NCI-H146 (cell line): ENCODE measurements around the gene CNOT10.
"Not testable (repeated sequence)": the region's sequence is repeated elsewhere in the genome, so short reads cannot be mapped to it uniquely, and the experiment has no call there.

Source experiments
- DNase-seq: peaks from one replicate; lab custom pipeline; 2025; lab: John Stamatoyannopoulos, UW

The CNOT10 gene

GRCh38 chr3:32759342-32759741 lies 74.4 kb downstream of the CNOT10 start:
- no peak for DNase-seq

- DNase-seq: no peak
Measured at GRCh38 chr3:32764481-32764880, 79.5 kb downstream of the CNOT10 start.

GRCh38 chr3:32778389-32778788 lies 93.4 kb downstream of the CNOT10 start:
- DNase-seq: no peak

GRCh38 chr3:32780071-32780734 lies 95.2 kb downstream of the CNOT10 start:
- DNase-seq: no peak

- peak; percentile 43 for DNase-seq
Measured at GRCh38 chr3:32780735-32781210, 95.8 kb downstream of the CNOT10 start.

- peak; percentile 81 for DNase-seq
Measured at GRCh38 chr3:32781211-32781968, 96.4 kb downstream of the CNOT10 start.

- not testable (repeated sequence) for DNase-seq
Measured at GRCh38 chr3:32781969-32782270, 96.9 kb downstream of the CNOT10 start.

- DNase-seq: no peak
Measured at GRCh38 chr3:32782407-32782806, 97.4 kb downstream of the CNOT10 start.

- no peak for DNase-seq
Measured at GRCh38 chr3:32791833-32792232, 106.8 kb downstream of the CNOT10 start.

GRCh38 chr3:32794487-32795308 lies 109.7 kb downstream of the CNOT10 start:
- DNase-seq: no peak

GRCh38 chr3:32796384-32796950 lies 111.5 kb downstream of the CNOT10 start:
- not testable (repeated sequence) for DNase-seq

GRCh38 chr3:32797776-32798175 lies 112.8 kb downstream of the CNOT10 start:
- DNase-seq: no peak

GRCh38 chr3:32801440-32801839 lies 116.5 kb downstream of the CNOT10 start:
- DNase-seq: not testable (repeated sequence)

GRCh38 chr3:32813180-32813579 lies 128.2 kb downstream of the CNOT10 start:
- DNase-seq: no peak

GRCh38 chr3:32814361-32814760 lies 129.4 kb downstream of the CNOT10 start:
- DNase-seq: no peak

GRCh38 chr3:32815841-32816438 lies 131.0 kb downstream of the CNOT10 start:
- peak; percentile 22 for DNase-seq

GRCh38 chr3:32816439-32817256 lies 131.7 kb downstream of the CNOT10 start:
- peak; percentile 69 for DNase-seq

GRCh38 chr3:32817257-32817557 lies 132.2 kb downstream of the CNOT10 start:
- peak; percentile 67 for DNase-seq

GRCh38 chr3:32817558-32818228 lies 132.7 kb downstream of the CNOT10 start, which contains the start of gene TRIM71:
TRIM71 (plus strand) TSS chr3:32817997; CDS start chr3:32818081, 84 bp downstream.
- DNase-seq: peak; percentile 48

- DNase-seq: peak; percentile 59
Measured at GRCh38 chr3:32818229-32818969, 133.4 kb downstream of the CNOT10 start.
